Tibial nerve (tissue), 3 donors: Measurements from ENCODE around the gene SSH2.

Experiments
- CTCF ChIP-seq, 5 experiments: fragments of 200-600 bp in 3 of 5; fragments of 450-650 bp in 2 of 5; sonication (generic) in 3 of 5; IDR thresholded peaks; one replicate each; pipeline ENCODE4 v1.5.1; 2016 to 2019; ENCODE audit warnings: antibody characterized with exemption in 5 of 5, mild to moderate bottlenecking in 3 of 5, moderate library complexity in 2 of 5
- POLR2A ChIP-seq, 2 donors: fragments of 450-650 bp; IDR thresholded peaks; one replicate each; pipeline ENCODE4 v1.6.1; 2017; ENCODE audit warnings: antibody characterized with exemption in 2 of 2, mild to moderate bottlenecking in 2 of 2, moderate library complexity in 2 of 2

GRCh38 chr17:29717817-29718216, 212.2 kb downstream of the SSH2 start:
- no peak for TF ChIP-seq POLR2A (IDR thresholded peaks at IDR 0.05)
- no peak for TF ChIP-seq CTCF (IDR thresholded peaks at IDR 0.05)
